WTC11 (cell line): ENCODE measurements around the gene OR52M1. TPM values are rescaled to one million over a fixed set of nuclear protein-coding genes. Genes with fewer than 3 reads are reported as not detected.

Experiments
- ATAC-seq: fragments of 200-7000 bp; cut with Tn5 transposase; 2 replicates; pipeline ENCODE4 v1.10.0; 2021; ENCODE audit warnings: mild to moderate bottlenecking, moderate library complexity
- CTCF ChIA-PET: fragments of 300-600 bp; sonication (Branson Sonifier 250); formaldehyde crosslinking; loops from one replicate; lab custom pipeline; 2021; ENCODE audit warnings: antibody characterized with exemption; lab: Charles Lee
- POLR2A ChIA-PET: fragments of 350-600 bp; sonication (Branson Sonifier 250); formaldehyde crosslinking; loops from one replicate; lab custom pipeline; 2021; ENCODE audit warnings: antibody characterized with exemption; lab: Charles Lee
- DNase-seq: peaks from one replicate; pipeline ENCODE4 v3.0.0; 2021; ENCODE audit warnings: low spot score
- H3K27ac Mint-ChIP-seq: 2 replicates; pipeline ENCODE4 v1.8.0; 2021; ENCODE audit warnings: mixed read lengths
- H3K27me3 Mint-ChIP-seq: 2 replicates; pipeline ENCODE4 v1.8.0; 2021; ENCODE audit warnings: low read depth, mild to moderate bottlenecking, moderate library complexity, mixed read lengths
- H3K36me3 Mint-ChIP-seq: 2 replicates; pipeline ENCODE4 v1.8.0; 2021; ENCODE audit warnings: mixed read lengths
- H3K4me1 Mint-ChIP-seq: 2 replicates; pipeline ENCODE4 v1.8.0; 2022; ENCODE audit warnings: mixed read lengths
- H3K4me3 Mint-ChIP-seq: 2 replicates; pipeline ENCODE4 v1.8.0; 2021; ENCODE audit warnings: mild to moderate bottlenecking, moderate library complexity, mixed read lengths
- H3K9me3 Mint-ChIP-seq: 2 replicates; pipeline ENCODE4 v1.8.0; 2021; ENCODE audit warnings: mixed read lengths
- ATF1 ChIP-seq: sonication (generic); formaldehyde crosslinking; IDR thresholded peaks from 2 replicates; pipeline ENCODE4 v1.8.1; 2023; ENCODE audit warnings: mild to moderate bottlenecking, moderate library complexity, missing genetic modification reagents
- FOXK1 ChIP-seq: sonication (generic); formaldehyde crosslinking; IDR thresholded peaks from 2 replicates; pipeline ENCODE4 v1.8.0; 2022; ENCODE audit warnings: mild to moderate bottlenecking, moderate library complexity, missing genetic modification reagents
- GTF2I ChIP-seq: fragments of 250-450 bp; sonication (Bioruptor Pico); conservative IDR thresholded peaks from 2 replicates; pipeline ENCODE4 v1.4.0; 2021; ENCODE audit warnings: mild to moderate bottlenecking
- JAZF1 ChIP-seq: fragments of 250-450 bp; sonication (Bioruptor Pico); IDR thresholded peaks from 2 replicates; pipeline ENCODE4 v1.9.0; 2021; ENCODE audit warnings: moderate library complexity, mild to moderate bottlenecking, inconsistent platforms
- MXD4 ChIP-seq: fragments of 250-450 bp; sonication (Bioruptor Pico); IDR thresholded peaks from 2 replicates; pipeline ENCODE4 v1.8.0; 2021; ENCODE audit warnings: mild to moderate bottlenecking, moderate library complexity, borderline replicate concordance
- NFYB ChIP-seq: sonication (generic); formaldehyde crosslinking; conservative IDR thresholded peaks from 2 replicates; pipeline ENCODE4 v1.8.0; 2022; ENCODE audit warnings: low read depth, missing genetic modification reagents
- OVOL2 ChIP-seq: fragments of 250-450 bp; sonication (Bioruptor Pico); IDR thresholded peaks from 2 replicates; pipeline ENCODE4 v1.9.0; 2021; ENCODE audit warnings: mild to moderate bottlenecking, borderline replicate concordance
- PREB ChIP-seq: sonication (generic); formaldehyde crosslinking; IDR thresholded peaks from 2 replicates; pipeline ENCODE4 v1.8.1; 2022; ENCODE audit warnings: mild to moderate bottlenecking, missing genetic modification reagents, moderate library complexity, borderline replicate concordance
- PRRX2 ChIP-seq: fragments of 250-450 bp; sonication (Bioruptor Pico); IDR thresholded peaks from 2 replicates; pipeline ENCODE4 v1.8.0; 2021; ENCODE audit warnings: mild to moderate bottlenecking
- TEAD1 ChIP-seq: sonication (generic); formaldehyde crosslinking; IDR thresholded peaks from 2 replicates; pipeline ENCODE4 v1.8.0; 2022; ENCODE audit warnings: mild to moderate bottlenecking, missing genetic modification reagents
- ZNF121 ChIP-seq: sonication (generic); formaldehyde crosslinking; IDR thresholded peaks from 2 replicates; pipeline ENCODE4 v1.8.0; 2023; ENCODE audit warnings: missing genetic modification reagents
- total RNA-seq: library from RNA; stranded (reverse); gene quantifications from 3 replicates; pipeline ENCODE4 v1.2.3, GENCODE V29; 2021
- TF ChIP-seq, protein P1 (sequence below): sonication (generic); formaldehyde crosslinking; IDR thresholded peaks from 2 replicates; pipeline ENCODE4 v1.8.0; 2023; ENCODE audit warnings: missing genetic modification reagents, mild to moderate bottlenecking, borderline replicate concordance

The OR52M1 gene
- total RNA-seq, 1 experiment from 2014 or later = not detected

DNA sequence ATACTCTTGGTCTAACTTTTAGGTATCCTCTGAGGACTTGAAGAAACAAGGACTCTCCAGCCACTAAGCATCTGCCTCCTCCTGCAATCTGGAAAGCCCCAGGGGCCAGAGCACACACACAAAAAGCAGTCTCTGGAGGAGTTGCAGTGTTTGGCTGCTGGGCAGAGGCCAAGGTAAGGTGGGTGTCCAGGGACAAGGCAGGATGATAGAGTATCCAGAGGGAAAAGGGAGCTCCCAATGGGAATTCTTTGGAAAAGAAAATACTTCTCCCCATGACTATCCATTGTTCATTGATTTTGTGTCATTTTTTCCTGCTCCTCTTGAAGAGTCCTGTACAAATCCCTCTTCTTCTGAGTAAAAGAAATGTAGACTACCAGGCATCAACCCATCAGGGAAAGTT lies 36.5 kb downstream of the OR52M1 start, which contains the start of gene OR52I2:
TSS of gene OR52I2 (plus strand) at position 301 of the 400 bp plus-strand sequence.
- Mint-ChIP-seq H3K27me3 (peaks cover 15% of the 10 kb centered on the region; the same call in 1 of the 2 replicates), H3K4me1 (no peaks in the 10 kb centered on the region), H3K9me3 (no peaks in the 10 kb centered on the region), H3K4me3 (no peak within 1 kb of the TSS)
- ATAC-seq (no peak), DNase-seq (no peak)
- POLR2A ChIA-PET = no interaction called here
- TF ChIP-seq ZNF121 (CRISPR knock-in tag) (no peak), MXD4 (CRISPR knock-in tag) (no peak), PREB (no peak), ATF1 (CRISPR knock-in tag) (no peak), TEAD1 (CRISPR knock-in tag) (no peak), OVOL2 (no peak)
- TF ChIP-seq, protein P1, sequence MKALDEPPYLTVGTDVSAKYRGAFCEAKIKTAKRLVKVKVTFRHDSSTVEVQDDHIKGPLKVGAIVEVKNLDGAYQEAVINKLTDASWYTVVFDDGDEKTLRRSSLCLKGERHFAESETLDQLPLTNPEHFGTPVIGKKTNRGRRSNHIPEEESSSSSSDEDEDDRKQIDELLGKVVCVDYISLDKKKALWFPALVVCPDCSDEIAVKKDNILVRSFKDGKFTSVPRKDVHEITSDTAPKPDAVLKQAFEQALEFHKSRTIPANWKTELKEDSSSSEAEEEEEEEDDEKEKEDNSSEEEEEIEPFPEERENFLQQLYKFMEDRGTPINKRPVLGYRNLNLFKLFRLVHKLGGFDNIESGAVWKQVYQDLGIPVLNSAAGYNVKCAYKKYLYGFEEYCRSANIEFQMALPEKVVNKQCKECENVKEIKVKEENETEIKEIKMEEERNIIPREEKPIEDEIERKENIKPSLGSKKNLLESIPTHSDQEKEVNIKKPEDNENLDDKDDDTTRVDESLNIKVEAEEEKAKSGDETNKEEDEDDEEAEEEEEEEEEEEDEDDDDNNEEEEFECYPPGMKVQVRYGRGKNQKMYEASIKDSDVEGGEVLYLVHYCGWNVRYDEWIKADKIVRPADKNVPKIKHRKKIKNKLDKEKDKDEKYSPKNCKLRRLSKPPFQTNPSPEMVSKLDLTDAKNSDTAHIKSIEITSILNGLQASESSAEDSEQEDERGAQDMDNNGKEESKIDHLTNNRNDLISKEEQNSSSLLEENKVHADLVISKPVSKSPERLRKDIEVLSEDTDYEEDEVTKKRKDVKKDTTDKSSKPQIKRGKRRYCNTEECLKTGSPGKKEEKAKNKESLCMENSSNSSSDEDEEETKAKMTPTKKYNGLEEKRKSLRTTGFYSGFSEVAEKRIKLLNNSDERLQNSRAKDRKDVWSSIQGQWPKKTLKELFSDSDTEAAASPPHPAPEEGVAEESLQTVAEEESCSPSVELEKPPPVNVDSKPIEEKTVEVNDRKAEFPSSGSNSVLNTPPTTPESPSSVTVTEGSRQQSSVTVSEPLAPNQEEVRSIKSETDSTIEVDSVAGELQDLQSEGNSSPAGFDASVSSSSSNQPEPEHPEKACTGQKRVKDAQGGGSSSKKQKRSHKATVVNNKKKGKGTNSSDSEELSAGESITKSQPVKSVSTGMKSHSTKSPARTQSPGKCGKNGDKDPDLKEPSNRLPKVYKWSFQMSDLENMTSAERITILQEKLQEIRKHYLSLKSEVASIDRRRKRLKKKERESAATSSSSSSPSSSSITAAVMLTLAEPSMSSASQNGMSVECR (CRISPR knock-in tag) = no peak
- TF ChIP-seq, all 79 proteins: peak for 0
- no peaks in the 10 kb centered on the region for H3K36me3 Mint-ChIP-seq
- CTCF ChIA-PET = no interaction called here
- H3K27ac Mint-ChIP-seq = no peak within 1 kb of the TSS

DNA sequence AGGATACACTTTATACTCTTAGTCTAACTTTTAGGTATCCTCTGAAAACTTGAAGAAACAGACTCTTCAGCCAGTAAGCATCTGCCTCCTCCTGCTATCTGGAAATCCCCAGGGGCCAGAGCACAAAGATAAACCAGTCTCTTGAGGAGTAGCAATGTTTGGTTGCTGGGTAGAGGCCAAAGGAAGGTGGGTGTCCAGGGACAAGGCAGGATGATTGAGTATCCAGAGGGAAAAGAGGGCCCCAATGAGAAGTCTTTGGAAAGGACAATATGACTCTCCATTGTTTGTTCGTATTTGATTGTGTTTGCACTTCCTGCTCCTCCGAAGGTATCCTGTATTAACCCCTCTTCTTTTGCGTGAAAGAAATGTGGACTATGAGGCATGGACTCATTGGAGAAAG lies 44.0 kb downstream of the OR52M1 start:
- H3K4me3 Mint-ChIP-seq = no peak overlapping the region
- DNase-seq = no peak
- H3K36me3 Mint-ChIP-seq = no peaks in the 10 kb centered on the region
- H3K27me3 Mint-ChIP-seq = peaks cover 16% of the 10 kb centered on the region
- no peaks in the 10 kb centered on the region for H3K4me1 Mint-ChIP-seq
- ChIA-PET CTCF (no interaction called here), POLR2A (no interaction called here)
- H3K27ac Mint-ChIP-seq = no peak overlapping the region
- H3K9me3 Mint-ChIP-seq = no peaks in the 10 kb centered on the region
- TF ChIP-seq JAZF1 (CRISPR knock-in tag) (no peak), MXD4 (CRISPR knock-in tag) (no peak), FOXK1 (CRISPR knock-in tag) (no peak), NFYB (CRISPR knock-in tag) (no peak), PRRX2 (no peak), PREB (no peak), ATF1 (CRISPR knock-in tag) (no peak), GTF2I (CRISPR knock-in tag) (no peak)
- TF ChIP-seq, protein P1 (CRISPR knock-in tag) = no peak
- ATAC-seq = no peak
